ENCODE data around the gene IARS1.
A peak's percentile ranks its signal among the peaks of the same experiment; 100 is the strongest.

Gene IARS1

GRCh38 chr9:92294297-92294676 lies 790 bp upstream of the IARS1 start:
- Histone ChIP-seq H3K27me3 (ENCODE audit: insufficient read depth, low read depth, severe bottlenecking) (no peaks in the 10 kb centered on the region), H3K36me3 (peaks cover 51% of the 10 kb centered on the region), H3K27ac (peak overlapping the region; percentile 92), H3K9me3 (ENCODE audit: severe bottlenecking) (no peaks in the 10 kb centered on the region), H3K4me3 (ENCODE audit: low read depth, low read length) (peak overlapping the region; percentile 89)
- TF ChIP-seq CTCF (IDR thresholded peaks at IDR 0.05; ENCODE audit: low read depth, low read length), result no peak
- peak; percentile 58 for DNase-seq

- DNase-seq, result no peak
- no peaks in the 10 kb centered on the region for H3K9me3 ChIP-seq (ENCODE audit: severe bottlenecking)
- no peaks in the 10 kb centered on the region for H3K27me3 ChIP-seq (ENCODE audit: insufficient read depth, low read depth, severe bottlenecking)
- H3K36me3 ChIP-seq, result peaks cover 47% of the 10 kb centered on the region
- H3K27ac ChIP-seq, result peak overlapping the region; percentile 92
- TF ChIP-seq CTCF (IDR thresholded peaks at IDR 0.05; ENCODE audit: low read depth, low read length), result no peak
- peak overlapping the region; percentile 89 for H3K4me3 ChIP-seq (ENCODE audit: low read depth, low read length)
These were observed 482 bp downstream of the IARS1 start for GRCh38 chr9:92293075-92293354.

- Histone ChIP-seq H3K36me3 (peaks cover 47% of the 10 kb centered on the region), H3K9me3 (ENCODE audit: severe bottlenecking) (no peaks in the 10 kb centered on the region), H3K27ac (peak overlapping the region; percentile 92), H3K4me3 (ENCODE audit: low read depth, low read length) (peak overlapping the region; percentile 89), H3K27me3 (ENCODE audit: insufficient read depth, low read depth, severe bottlenecking) (no peaks in the 10 kb centered on the region)
- no peak for DNase-seq
- TF ChIP-seq CTCF (IDR thresholded peaks at IDR 0.05; ENCODE audit: low read depth, low read length), result no peak
These were observed 991 bp downstream of the IARS1 start for GRCh38 chr9:92292338-92293074.

- no peaks in the 10 kb centered on the region for H3K9me3 ChIP-seq (ENCODE audit: severe bottlenecking)
- TF ChIP-seq CTCF (IDR thresholded peaks at IDR 0.05; ENCODE audit: low read depth, low read length), result no peak
- no peaks in the 10 kb centered on the region for H3K27me3 ChIP-seq (ENCODE audit: insufficient read depth, low read depth, severe bottlenecking)
- DNase-seq, result no peak
- H3K4me3 ChIP-seq (ENCODE audit: low read depth, low read length), result no peak overlapping the region
- no peak overlapping the region for H3K27ac ChIP-seq
- H3K36me3 ChIP-seq, result peaks cover 46% of the 10 kb centered on the region
These were observed 1.9 kb downstream of the IARS1 start for GRCh38 chr9:92291577-92291976.

- no peaks in the 10 kb centered on the region for H3K27me3 ChIP-seq (ENCODE audit: insufficient read depth, low read depth, severe bottlenecking)
- no peak overlapping the region for H3K27ac ChIP-seq
- DNase-seq, result no peak
- no peak overlapping the region for H3K4me3 ChIP-seq (ENCODE audit: low read depth, low read length)
- TF ChIP-seq CTCF (IDR thresholded peaks at IDR 0.05; ENCODE audit: low read depth, low read length), result no peak
- H3K36me3 ChIP-seq, result peaks cover 53% of the 10 kb centered on the region
- H3K9me3 ChIP-seq (ENCODE audit: severe bottlenecking), result no peaks in the 10 kb centered on the region
These were observed 2.6 kb downstream of the IARS1 start for GRCh38 chr9:92290785-92291429.

All from WERI-Rb-1 (cell line).